PFSK-1 (cell line): ENCODE results near the gene BMAL1.

Source experiments
- FOXP2 ChIP-seq: optimal IDR thresholded peaks from 2 replicates; pipeline ENCODE3; 2011; ENCODE audit warnings: borderline replicate concordance, control low read depth, inconsistent platforms; ENCODE audit not compliant: insufficient read depth; ENCODE audit errors: extremely low read length, extremely low read depth
- POLR2AphosphoS5 ChIP-seq: IDR thresholded peaks from 2 replicates; pipeline ENCODE4 v1.6.1; 2012; ENCODE audit warnings: low read depth, mild to moderate bottlenecking, control low read depth, low read length, moderate library complexity
- REST ChIP-seq, 2 experiments: IDR thresholded peaks; 2 replicates each; pipeline versions ENCODE4 v1.6.1 to v1.8.0; 2011 to 2012; ENCODE audit warnings: low read depth in 2 of 2, low read length in 2 of 2, control low read depth in 1 of 2, inconsistent platforms in 1 of 2, mild to moderate bottlenecking in 1 of 2, moderate library complexity in 1 of 2; ENCODE audit not compliant: insufficient read depth in 1 of 2

DNA sequence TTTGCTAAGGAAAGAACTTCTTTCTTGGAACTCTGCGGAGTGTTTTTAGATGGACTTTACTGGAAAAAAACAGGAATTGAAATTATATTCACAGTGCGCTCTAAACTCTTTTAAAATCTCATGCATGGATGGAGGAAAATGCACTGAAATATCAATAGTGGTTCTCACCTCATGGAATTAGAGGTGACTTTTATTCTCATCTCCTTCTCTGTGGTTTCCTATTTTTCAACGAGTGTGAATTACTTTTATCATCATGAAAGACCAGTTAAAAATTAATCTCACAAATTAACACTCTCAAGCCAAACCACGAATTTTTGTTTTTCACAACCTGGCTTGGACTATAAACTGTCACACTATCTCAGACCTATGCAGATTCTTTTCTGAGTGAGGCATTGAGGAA is 16.6 kb downstream of the BMAL1 start:
- no peak for TF ChIP-seq FOXP2
- no peak for TF ChIP-seq POLR2AphosphoS5
- TF ChIP-seq REST (IDR thresholded peaks at IDR 0.05; ENCODE audit: insufficient read depth in 1 of 2, low read depth in 2 of 2, low read length in 2 of 2): no peak
